Measurements from ENCODE around the gene TFDP2. TPM values are rescaled to one million over a fixed set of nuclear protein-coding genes. Genes with fewer than 3 reads are reported as not detected.
"Not testable (repeated sequence)": the region's sequence is repeated elsewhere in the genome, so short reads cannot be mapped to it uniquely, and the experiment has no call there.

Gene TFDP2
- polyA plus RNA-seq, 4 donors = 55.3 to 97.3 (median 87.1) TPM

DNA sequence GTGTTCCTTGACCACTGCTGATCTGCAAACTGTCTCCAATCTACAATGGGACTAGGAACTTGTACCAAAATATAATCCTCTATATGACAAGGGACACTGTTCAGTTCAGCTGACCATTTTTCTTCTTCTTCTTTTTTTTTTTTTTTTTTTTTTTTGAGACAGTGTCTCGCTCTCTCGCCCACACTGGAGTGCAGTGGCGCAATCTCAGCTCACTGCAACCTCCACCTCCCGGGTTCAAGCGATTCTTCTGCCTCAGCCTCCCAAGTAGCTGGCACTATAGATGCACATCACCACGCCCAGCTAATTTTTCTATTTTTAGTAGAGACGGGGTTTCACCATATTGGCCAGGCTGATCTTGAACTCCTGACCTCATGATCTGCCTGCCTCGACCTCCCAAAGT is 174.6 kb downstream of the TFDP2 start:
- DNase-seq (ENCODE audit: low read depth in 4 of 4, low spot score in 3 of 4) = not testable (repeated sequence)

DNA sequence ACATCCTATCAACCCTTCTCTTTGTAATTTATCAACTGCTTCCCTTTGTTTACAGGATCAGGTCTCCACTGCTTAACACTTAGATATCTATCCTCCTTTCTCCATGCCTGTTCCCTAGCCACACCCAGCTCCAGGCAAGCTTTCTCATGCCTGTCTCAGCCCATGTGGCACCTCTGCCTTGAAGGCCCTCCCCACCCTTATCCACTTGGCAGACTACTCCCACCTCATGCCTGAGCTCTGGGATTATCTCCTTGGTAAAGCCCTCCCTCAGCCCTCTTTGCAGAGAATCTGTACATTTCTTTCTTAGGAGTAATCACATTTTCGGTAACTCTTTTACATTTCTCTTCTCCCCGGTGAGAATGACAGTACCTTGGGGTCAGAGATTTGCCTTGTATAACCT is 176.9 kb downstream of the TFDP2 start:
- DNase-seq (ENCODE audit: low read depth in 4 of 4, low spot score in 3 of 4) = no peak

DNA sequence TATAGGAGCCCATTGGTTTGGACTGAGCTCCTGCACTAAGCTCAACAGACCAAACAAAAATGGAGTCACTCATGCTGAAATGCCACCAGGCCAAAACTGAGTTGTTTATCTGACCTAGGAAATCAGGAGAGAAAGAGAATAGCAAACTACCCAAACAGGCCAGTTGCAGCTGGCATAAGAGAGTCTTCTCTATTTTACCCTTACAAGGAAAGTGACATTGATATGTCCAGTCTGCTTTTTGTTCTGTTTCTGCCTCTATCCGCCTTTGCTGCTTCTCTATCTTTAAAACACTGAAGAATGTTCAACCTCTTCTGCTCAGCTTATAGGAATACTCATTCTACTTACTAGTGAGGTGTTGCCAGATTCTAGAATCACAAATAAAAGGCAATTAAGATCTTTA is 177.8 kb downstream of the TFDP2 start:
- DNase-seq (ENCODE audit: low read depth in 4 of 4, low spot score in 3 of 4) = no peak

DNA sequence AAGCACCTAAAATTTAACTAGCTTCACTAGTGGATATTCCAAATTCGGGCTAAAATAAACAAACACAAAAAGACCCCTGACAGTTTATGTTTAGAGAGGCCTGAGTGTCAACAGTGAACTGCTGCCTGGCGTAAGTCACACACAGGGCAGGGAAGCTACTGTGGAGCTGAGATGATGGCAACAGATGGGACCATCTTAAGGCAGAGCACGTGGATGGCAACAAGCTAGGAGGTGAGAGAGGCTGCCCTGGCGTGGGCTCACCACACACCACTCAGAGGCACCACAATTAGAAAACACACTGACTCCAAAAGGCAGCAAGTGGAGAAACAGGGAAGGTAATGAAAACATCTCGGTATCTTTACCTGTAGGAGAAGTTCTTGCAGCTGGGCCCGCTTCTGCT is 179.6 kb downstream of the TFDP2 start:
- DNase-seq (ENCODE audit: low read depth in 4 of 4, low spot score in 3 of 4) = no peak

DNA sequence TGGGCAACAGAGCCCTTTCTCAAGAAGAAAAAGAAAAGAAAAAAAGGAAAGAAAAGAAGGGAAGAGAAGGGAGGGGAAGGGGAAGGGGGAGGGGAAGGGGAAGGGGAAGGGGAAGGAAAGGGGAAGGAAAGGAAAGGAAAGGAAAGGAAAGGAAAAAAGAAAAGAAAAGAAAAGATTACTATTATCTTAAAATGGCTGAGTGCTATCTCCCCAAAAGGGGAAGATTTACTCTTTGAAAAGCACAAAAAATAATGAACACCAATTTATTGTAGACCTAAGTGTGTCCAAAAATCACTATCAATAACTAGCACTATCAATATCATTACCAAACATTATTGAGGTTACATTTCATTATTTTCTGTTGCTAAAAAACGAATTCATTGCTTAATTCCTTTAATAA is 183.9 kb downstream of the TFDP2 start:
- DNase-seq (ENCODE audit: low read depth in 4 of 4, low spot score in 3 of 4) = no peak

DNA sequence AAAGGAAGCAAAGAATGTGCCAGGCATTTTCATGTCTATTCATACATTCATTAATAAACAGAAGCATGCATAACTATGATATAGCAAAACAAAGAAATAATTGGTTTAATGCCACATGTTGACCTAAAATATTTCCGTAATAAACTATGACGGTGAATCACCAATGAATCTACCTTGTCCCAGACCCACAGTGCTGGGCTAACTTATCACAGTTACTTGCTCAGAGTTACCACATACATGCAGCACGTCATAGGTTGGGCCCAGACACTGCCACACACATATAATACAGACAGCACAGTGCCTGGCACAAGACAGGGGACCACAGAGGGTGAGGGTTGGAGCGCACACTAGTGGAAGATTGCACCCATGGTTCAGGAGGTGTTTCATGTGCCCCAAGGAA is 186.0 kb downstream of the TFDP2 start:
- no peak for DNase-seq (ENCODE audit: low read depth in 4 of 4, low spot score in 3 of 4)

DNA sequence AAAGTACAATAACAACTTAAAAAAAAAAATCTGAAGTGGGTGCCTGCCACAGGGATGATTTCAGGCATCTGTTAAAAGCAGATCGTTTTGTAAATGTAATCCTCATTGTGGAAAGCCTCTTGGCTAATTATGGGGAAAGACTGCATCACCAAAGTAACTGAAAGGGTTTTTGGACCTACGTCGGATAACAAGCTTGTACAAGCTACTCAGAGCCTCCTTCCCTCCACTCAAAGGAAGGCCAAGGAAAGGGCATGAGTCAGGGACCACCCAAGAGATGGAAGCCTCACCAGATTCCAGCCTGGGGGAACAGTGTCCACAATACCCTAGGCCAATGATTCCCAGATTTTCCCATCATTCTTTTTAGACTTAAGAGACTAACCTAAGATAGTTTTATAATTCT is 188.6 kb downstream of the TFDP2 start:
- no peak for DNase-seq (ENCODE audit: low read depth in 4 of 4, low spot score in 3 of 4)

DNA sequence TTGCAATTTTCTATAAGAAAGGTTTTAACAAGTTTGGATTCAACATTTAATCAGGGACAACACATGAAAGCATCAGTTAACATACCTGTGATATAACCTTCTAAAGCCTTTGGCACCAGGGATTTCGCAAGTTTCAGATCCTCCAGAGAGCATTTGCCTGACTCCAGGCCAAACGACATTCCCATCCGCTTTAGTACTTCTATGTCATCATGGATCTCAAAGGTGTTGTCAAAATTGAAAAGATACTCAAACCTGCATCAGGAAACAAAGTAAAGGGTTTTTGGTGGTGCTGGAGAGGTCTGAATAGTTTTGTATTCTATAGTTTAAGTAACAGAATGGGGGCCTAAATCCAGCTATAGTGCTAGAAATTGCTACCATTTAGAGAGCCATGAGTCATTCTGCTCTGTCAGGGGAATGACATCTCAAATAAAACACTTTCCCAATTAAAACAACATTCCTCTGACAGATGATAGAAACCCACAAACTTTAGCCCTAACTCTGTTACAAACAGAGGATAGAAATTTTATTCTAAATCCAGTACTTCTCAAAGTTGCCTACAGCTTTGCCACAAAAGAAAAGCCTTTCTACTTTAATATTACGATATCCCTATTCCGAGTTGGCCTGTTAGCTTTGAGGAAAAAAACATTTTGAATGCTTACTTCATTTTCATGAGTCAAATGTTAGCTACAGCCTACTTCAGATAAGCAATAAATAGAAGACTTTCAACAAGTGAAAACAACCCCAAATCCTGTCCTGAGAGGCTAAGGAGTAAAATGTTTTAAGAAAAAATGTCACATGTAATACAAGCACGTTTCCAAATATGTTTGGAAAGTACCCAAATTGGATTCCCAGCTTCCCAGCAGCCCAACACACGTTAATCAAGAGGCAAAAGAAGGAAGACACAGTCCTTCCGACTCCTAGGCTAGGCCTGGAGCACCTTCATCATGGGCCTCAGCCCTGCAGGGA is 189.5 kb downstream of the TFDP2 start:
- DNase-seq (ENCODE audit: low read depth in 4 of 4, low spot score in 3 of 4) = no peak

DNA sequence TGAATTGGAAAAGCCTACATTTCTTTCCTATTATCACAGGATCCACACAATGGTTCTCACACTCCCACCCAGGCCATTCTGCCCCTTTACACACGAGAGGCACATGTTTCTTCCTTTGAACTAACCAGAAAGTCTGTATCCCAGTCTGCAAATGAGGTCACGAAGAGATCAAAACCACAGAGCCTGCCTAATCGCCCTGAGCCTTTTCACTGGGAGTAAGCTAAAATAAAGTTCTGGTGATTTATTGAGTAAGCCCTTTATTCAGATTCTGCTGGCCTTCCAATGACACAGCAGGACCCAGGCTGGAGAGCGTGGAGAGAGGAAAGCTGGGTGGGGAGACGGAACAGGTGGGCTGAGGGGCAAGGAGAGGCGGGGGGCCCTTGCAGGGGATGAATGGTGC is 194.2 kb downstream of the TFDP2 start:
- DNase-seq (ENCODE audit: low read depth in 4 of 4, low spot score in 3 of 4) = no peak

DNA sequence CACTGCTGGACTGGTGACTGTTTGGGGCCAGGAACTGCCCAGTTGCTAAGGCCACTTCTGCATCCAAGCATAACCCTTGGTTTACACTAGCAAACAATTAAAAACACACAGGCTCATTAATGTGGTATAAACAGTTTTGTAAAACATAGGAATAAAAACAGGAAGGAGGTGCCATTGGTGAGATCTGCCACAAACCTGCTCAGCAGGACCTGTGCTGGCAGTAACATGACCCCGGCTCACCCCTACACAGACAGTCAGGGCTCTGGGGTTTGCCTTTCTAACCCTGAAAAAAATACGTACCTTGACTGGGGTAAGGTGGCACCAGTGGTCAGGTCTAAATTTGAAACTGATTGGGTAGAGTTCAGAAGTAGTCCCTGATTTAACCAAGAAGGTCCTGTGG is 196.7 kb downstream of the TFDP2 start:
- no peak for DNase-seq (ENCODE audit: low read depth in 4 of 4, low spot score in 3 of 4)

DNA sequence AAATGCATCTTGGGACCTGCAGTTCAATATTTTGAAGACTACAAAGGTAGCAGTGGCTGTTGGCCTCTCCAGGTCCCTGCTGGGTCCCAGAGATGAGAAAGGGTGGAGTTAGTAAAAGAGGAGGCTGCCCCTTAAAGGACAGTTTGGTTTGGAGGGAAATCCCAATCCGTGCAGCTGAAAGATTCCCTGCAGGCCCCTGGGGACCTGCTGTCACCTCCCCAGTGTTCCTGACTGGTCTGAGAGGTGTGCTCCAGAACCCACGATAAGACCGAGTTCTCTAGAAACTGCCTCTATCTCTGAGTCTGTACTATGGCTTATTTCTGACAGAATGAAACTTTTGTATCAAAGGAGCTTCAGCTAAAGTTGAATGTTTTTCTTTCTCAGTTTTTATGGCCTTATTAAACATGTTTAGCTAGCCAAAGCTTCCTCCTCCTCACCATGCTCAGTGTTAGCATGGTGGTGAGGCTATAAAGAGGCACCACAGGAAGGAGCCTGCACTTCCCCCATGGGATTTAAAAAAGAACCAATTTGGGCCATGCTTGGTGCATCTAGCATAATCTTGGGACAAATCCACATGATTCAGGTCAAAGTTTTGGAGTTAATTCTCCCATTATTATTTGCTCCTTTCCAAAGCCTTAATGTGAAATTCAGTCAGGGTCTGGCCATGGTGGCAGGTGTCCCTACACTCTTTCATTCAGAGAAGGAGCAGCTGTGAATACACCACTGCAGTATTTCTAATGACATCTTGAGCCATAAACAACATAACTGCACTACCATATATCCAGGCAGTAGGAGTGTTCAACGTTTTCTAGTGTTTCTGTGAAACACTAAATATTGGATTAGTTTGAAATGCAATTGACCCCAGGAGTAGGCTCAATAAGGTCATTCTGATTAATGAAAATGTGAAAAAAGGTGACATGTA is 198.5 kb downstream of the TFDP2 start:
- no peak for DNase-seq (ENCODE audit: low read depth in 4 of 4, low spot score in 3 of 4)

DNA sequence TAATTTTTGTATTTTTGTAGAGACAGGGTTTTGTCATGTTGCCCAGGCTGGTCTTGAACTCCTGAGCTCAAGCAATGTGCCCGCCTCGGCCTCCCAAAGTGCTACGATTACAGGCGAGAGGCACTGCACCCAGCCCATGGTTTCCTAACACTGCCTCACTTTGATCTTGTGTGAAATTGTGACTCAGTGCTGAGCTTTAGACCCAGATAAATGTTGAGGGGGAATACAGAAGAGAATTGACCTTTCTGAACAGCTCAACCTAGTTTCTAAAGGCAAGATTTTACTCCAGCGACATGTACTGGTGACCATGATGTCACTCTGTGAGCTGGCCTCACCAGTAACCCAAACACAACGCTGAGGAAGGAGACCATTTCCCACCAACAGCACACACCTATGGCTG is 199.4 kb downstream of the TFDP2 start:
- no peak for DNase-seq (ENCODE audit: low read depth in 4 of 4, low spot score in 3 of 4)

DNA sequence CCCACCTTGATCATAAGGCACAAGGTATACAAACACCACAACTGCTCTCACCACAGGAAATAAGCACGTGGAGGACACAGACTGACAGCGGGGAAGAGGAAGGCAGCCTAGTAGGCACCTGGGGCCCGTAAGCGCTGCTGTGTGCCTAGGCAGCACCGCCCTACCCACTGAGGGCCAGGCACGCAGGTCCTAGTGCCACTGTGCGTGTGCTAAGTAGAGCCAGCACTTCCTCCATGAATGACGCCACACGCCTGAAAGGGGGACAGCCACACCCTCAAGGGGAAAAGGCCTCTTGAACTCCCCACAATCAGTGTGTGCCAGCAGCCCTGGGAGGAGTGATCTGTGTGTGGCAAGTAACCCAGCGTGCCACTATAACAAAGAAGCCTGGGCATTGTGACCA is 199.9 kb downstream of the TFDP2 start:
- no peak for DNase-seq (ENCODE audit: low read depth in 4 of 4, low spot score in 3 of 4)

DNA sequence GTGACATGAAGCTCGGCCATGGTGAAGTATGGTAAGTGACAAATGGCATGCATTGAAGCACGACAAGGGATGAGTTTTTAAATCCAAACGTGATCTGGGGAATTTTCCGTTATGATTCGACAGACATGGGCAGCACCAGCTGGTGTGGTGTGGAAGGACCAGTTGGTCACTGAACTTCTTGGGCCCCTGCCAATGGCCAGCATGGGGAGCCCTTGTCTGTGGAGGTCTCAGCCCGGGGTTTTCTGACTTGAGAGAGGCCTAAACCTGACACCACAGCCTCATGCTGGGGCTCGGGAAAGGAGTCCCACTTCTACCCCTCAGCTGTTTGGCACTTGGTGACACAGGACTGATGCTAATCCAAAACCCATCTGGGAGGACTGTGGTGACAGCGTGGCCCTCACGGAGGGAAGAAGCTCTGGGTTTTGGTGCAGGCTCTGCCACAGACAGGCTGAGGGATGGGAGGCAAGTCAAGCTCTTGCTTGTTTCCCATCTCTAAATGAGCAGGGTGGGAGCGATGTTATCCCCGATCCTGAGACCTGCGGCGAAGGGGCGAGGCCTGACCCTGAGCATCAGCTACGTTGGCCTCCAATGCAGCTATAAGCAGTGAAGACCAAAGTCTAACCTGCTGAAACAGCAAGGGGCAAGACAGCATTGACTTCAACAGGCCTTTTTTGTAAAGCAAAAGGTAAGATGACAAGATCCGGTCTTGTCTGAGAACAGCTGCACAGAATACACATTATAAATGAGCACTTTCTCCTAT is 203.4 kb downstream of the TFDP2 start:
- DNase-seq (ENCODE audit: low read depth in 4 of 4, low spot score in 3 of 4) = no peak

DNA sequence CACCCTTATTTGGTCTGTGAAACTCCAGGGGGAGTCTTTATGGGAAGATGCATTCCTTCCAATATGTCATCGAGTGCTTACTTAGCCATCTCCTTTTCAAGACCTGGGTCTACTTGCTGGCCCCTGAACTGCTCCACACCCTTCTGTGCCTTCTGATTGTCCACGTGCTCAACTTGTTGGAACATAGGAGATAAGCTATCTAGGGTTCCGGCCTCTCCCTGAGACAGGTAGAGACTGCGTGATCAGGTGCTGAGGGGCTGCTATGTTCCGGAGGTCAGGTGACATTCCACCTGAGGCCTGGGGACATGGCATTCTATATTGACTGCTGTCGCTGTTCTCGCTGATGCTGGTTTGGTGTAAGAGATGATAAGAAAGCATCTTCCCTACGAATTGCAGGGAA is 207.3 kb downstream of the TFDP2 start:
- DNase-seq (ENCODE audit: low read depth in 4 of 4, low spot score in 3 of 4) = no peak

DNA sequence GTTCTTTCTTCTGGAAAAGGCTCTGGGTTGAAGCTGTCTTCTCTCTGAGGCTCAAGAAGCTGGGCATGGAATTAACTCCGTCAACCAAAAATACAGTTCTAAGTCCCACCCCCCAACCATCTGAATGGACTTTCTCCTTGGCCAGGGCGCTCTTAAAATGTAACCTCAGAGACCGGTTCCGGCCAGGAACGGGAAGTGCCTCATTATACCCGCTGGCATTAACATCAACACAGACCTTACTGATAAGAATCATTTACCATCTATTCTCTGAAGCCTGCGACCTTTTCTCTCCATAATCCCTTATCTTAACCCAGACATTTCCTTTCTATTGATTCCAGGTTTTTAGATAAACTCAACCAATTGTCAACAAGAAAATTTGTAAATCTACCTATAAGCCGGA is 208.3 kb downstream of the TFDP2 start:
- DNase-seq (ENCODE audit: low read depth in 4 of 4, low spot score in 3 of 4) = no peak

DNA sequence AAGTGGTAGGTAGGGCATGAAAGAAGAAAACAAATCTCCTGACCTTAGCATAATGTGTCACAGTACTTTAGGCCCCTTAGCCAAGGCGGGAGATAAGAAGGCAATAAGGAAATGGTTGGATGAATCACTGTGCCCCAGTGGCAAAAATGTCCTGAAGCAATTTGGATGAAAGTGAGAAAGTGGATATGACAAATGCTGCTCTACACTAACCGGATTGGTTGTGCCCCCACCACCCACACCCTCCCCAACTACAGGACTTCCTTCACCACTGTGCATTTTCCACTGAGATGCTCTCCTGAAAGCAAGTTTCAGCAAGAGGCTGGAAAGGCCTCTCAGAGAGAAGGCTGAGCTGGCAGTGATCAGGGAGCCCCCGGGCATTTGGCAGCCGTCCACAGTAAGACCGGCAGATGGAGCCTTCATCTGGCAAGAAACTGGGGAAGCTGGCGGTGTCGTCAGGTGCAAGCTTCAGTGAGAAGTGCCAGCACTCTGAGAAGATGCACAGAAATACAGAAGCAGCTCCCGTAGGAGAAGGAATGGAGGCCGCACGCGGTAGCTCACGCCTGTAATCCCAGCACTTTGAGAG is 209.1 kb downstream of the TFDP2 start:
- DNase-seq (ENCODE audit: low read depth in 4 of 4, low spot score in 3 of 4) = no peak

DNA sequence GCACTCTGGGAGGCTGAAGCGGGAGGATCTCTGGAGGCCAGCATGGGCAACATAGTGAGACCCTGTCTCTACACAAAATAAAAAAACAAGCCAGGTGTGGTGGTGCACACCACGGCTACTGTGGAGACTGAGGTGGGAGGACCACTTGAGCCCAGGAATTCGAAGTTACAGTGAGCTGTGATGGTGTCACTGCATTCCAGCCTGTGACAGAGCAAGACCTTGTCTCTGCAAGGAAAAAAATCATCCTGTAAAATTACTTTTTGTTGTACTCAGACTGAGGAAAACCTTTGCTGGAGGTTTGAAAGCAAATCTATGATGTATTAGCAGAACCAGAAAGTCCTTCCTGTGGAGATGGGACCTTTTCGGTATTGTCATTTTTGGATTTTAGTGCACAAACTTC is 209.6 kb downstream of the TFDP2 start:
- DNase-seq (ENCODE audit: low read depth in 4 of 4, low spot score in 3 of 4) = no peak

DNA sequence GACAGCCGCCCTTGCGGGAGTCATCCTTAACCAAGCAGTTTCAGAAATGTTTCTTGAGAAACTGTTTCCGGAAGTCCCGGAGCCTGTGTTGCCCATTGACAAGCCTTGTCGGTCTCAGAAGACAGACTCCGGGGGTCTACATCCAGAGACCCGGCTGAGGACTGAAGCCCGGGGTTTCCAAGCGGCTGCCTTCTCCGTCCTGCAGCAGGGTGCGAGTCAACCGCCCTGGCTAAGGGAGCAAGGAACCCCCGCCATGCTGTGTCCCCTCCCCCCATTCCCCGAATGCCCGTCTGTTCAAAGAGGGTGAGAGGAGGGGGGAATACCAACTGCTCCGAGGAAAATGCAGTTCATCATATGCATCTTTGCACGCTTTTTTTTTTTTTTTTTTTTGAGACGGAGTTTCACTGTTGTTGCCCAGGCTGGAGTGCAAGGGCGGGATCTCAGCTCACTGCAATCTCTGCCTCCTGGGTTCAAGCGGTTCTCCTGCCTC is 211.3 kb downstream of the TFDP2 start:
- DNase-seq (ENCODE audit: low read depth in 4 of 4, low spot score in 3 of 4) = no peak

DNA sequence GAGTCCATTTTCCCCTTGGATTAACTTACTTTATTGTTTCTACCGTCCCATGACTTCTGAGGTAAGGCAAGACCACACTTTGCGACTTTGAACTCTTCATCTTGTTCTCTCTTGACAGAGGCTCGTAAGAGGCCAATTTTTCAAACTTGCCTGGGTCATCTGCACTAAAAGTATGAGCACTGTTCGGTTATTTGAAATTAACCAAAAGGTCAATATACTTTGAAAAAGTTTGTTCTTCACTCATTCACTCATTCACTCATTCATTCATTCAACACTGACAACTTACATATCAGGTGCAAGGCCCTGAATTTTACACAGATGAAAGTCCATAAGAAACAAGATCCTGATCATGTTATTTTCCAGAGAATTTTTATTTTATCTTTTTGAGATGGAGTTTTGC is 215.0 kb downstream of the TFDP2 start:
- DNase-seq (ENCODE audit: low read depth in 4 of 4, low spot score in 3 of 4) = no peak

All from left renal pelvis (tissue), 4 donors.